ENCODE results near the gene BAZ2A. TPM values are rescaled to one million over a fixed set of nuclear protein-coding genes. Genes with fewer than 3 reads are reported as not detected.
"Not testable (repeated sequence)": the region's sequence is repeated elsewhere in the genome, so short reads cannot be mapped to it uniquely, and the experiment has no call there.

Gene BAZ2A
- total RNA-seq, 1 donor from 2014 or later, result 131 TPM

GRCh38 chr12:56648023-56648422, 17.9 kb upstream of the BAZ2A start:
- H3K27ac Mint-ChIP-seq; intact Hi-C loops (cut with micrococcal nuclease); H3K27me3 Mint-ChIP-seq (ENCODE audit: low read depth); DNase-seq (ENCODE audit: low spot score); H3K9me3 Mint-ChIP-seq; H3K4me3 Mint-ChIP-seq (ENCODE audit: low read depth): not testable (repeated sequence)
- H3K36me3 Mint-ChIP-seq (ENCODE audit: low read depth), result peaks cover 38% of the 10 kb centered on the region
- peaks cover 20% of the 10 kb centered on the region for H3K4me1 Mint-ChIP-seq (ENCODE audit: low read depth)

- DNase-seq (ENCODE audit: low spot score), result peak; percentile 93
- peaks cover 49% of the 10 kb centered on the region for H3K36me3 Mint-ChIP-seq (ENCODE audit: low read depth)
- H3K4me1 Mint-ChIP-seq (ENCODE audit: low read depth), result peaks cover 29% of the 10 kb centered on the region
- peak within 1 kb of the TSS; percentile 98 for H3K4me3 Mint-ChIP-seq (ENCODE audit: low read depth)
- H3K27me3 Mint-ChIP-seq (ENCODE audit: low read depth), result no peaks in the 10 kb centered on the region
- H3K27ac Mint-ChIP-seq, result peak within 1 kb of the TSS; percentile 97
- intact Hi-C loops (cut with micrococcal nuclease), result loop anchor here (1.0 to 2.0 kb wide), 3 partner anchors 10 to 79 kb away; partner anchors contain the start of genes NACA and PTGES3
- no peaks in the 10 kb centered on the region for H3K9me3 Mint-ChIP-seq
Measured at GRCh38 chr12:56645717-56646446, 15.8 kb upstream of the BAZ2A start, which contains the start of gene ATP5F1B. ATP5F1B (minus strand) TSS chr12:56645984; CDS start chr12:56645963, 21 bp downstream.

- Mint-ChIP-seq H3K9me3 (no peaks in the 10 kb centered on the region), H3K27me3 (ENCODE audit: low read depth) (no peaks in the 10 kb centered on the region), H3K4me3 (ENCODE audit: low read depth) (peak overlapping the region; percentile 98), H3K27ac (peak overlapping the region; percentile 97), H3K4me1 (ENCODE audit: low read depth) (peaks cover 29% of the 10 kb centered on the region), H3K36me3 (ENCODE audit: low read depth) (peaks cover 54% of the 10 kb centered on the region)
- DNase-seq (ENCODE audit: low spot score), result no peak
- intact Hi-C loops (cut with micrococcal nuclease), result no loop called here
Measured at GRCh38 chr12:56645201-56645716, 15.1 kb upstream of the BAZ2A start.

- no peaks in the 10 kb centered on the region for H3K27me3 Mint-ChIP-seq (ENCODE audit: low read depth)
- H3K36me3 Mint-ChIP-seq (ENCODE audit: low read depth), result peaks cover 60% of the 10 kb centered on the region
- H3K4me1 Mint-ChIP-seq (ENCODE audit: low read depth), result peaks cover 33% of the 10 kb centered on the region
- no peaks in the 10 kb centered on the region for H3K9me3 Mint-ChIP-seq
- DNase-seq (ENCODE audit: low spot score), result no peak
- H3K4me3 Mint-ChIP-seq (ENCODE audit: low read depth), result peak overlapping the region; percentile 98
- H3K27ac Mint-ChIP-seq, result peak overlapping the region; percentile 97
- intact Hi-C loops (cut with micrococcal nuclease), result no loop called here
Measured at GRCh38 chr12:56644654-56645053, 14.5 kb upstream of the BAZ2A start.

GRCh38 chr12:56641219-56641618, 11.1 kb upstream of the BAZ2A start:
- DNase-seq (ENCODE audit: low spot score), result no peak
- Mint-ChIP-seq H3K4me1 (ENCODE audit: low read depth) (peaks cover 44% of the 10 kb centered on the region), H3K36me3 (ENCODE audit: low read depth) (peaks cover 88% of the 10 kb centered on the region), H3K4me3 (ENCODE audit: low read depth) (no peak overlapping the region), H3K27ac (no peak overlapping the region), H3K27me3 (ENCODE audit: low read depth) (no peaks in the 10 kb centered on the region), H3K9me3 (no peaks in the 10 kb centered on the region)
- intact Hi-C loops (cut with micrococcal nuclease), result no loop called here

GRCh38 chr12:56637621-56638020, 7.5 kb upstream of the BAZ2A start:
- H3K9me3 Mint-ChIP-seq, result no peaks in the 10 kb centered on the region
- no peak for DNase-seq (ENCODE audit: low spot score)
- no peak overlapping the region for H3K4me3 Mint-ChIP-seq (ENCODE audit: low read depth)
- H3K27ac Mint-ChIP-seq, result peak overlapping the region; percentile 93
- intact Hi-C loops (cut with micrococcal nuclease), result loop anchor here (2.0 to 10.0 kb wide), 5 partner anchors 87 to 900 kb away; partner anchors contain the start of genes ESYT1, NAB2, NACA and PYM1
- H3K4me1 Mint-ChIP-seq (ENCODE audit: low read depth), result peaks cover 47% of the 10 kb centered on the region
- H3K27me3 Mint-ChIP-seq (ENCODE audit: low read depth), result no peaks in the 10 kb centered on the region
- peaks cover 52% of the 10 kb centered on the region for H3K36me3 Mint-ChIP-seq (ENCODE audit: low read depth)

GRCh38 chr12:56636675-56637540, 6.8 kb upstream of the BAZ2A start:
- peaks cover 47% of the 10 kb centered on the region for H3K4me1 Mint-ChIP-seq (ENCODE audit: low read depth)
- H3K27me3 Mint-ChIP-seq (ENCODE audit: low read depth), result no peaks in the 10 kb centered on the region
- intact Hi-C loops (cut with micrococcal nuclease), result loop anchor here (1.0 to 10.0 kb wide), 7 partner anchors 9 to 900 kb away; partner anchors contain the start of genes ESYT1, NAB2, NACA and PTGES3
- no peaks in the 10 kb centered on the region for H3K9me3 Mint-ChIP-seq
- H3K27ac Mint-ChIP-seq, result peak overlapping the region; percentile 93
- peak overlapping the region; percentile 97 for H3K4me3 Mint-ChIP-seq (ENCODE audit: low read depth)
- peaks cover 45% of the 10 kb centered on the region for H3K36me3 Mint-ChIP-seq (ENCODE audit: low read depth)
- DNase-seq (ENCODE audit: low spot score), result peak; percentile 87

- peak overlapping the region; percentile 93 for H3K27ac Mint-ChIP-seq
- intact Hi-C loops (cut with micrococcal nuclease), result loop anchor here (1.0 to 10.0 kb wide), 7 partner anchors 10 to 899 kb away; partner anchors contain the start of genes ESYT1, NAB2, NACA and PTGES3
- H3K9me3 Mint-ChIP-seq, result no peaks in the 10 kb centered on the region
- peaks cover 39% of the 10 kb centered on the region for H3K36me3 Mint-ChIP-seq (ENCODE audit: low read depth)
- peaks cover 54% of the 10 kb centered on the region for H3K4me1 Mint-ChIP-seq (ENCODE audit: low read depth)
- H3K4me3 Mint-ChIP-seq (ENCODE audit: low read depth), result peak overlapping the region; percentile 97
- DNase-seq (ENCODE audit: low spot score), result peak; percentile 71
- no peaks in the 10 kb centered on the region for H3K27me3 Mint-ChIP-seq (ENCODE audit: low read depth)
Measured at GRCh38 chr12:56635806-56636674, 5.9 kb upstream of the BAZ2A start.

GRCh38 chr12:56634837-56635791, 5.0 kb upstream of the BAZ2A start:
- DNase-seq (ENCODE audit: low spot score), result peak; percentile 65
- Mint-ChIP-seq H3K27me3 (ENCODE audit: low read depth) (no peaks in the 10 kb centered on the region), H3K36me3 (ENCODE audit: low read depth) (peaks cover 33% of the 10 kb centered on the region), H3K9me3 (no peaks in the 10 kb centered on the region), H3K27ac (peak overlapping the region; percentile 93), H3K4me1 (ENCODE audit: low read depth) (peaks cover 62% of the 10 kb centered on the region), H3K4me3 (ENCODE audit: low read depth) (peak overlapping the region; percentile 97)
- intact Hi-C loops (cut with micrococcal nuclease), result loop anchor here (5.0 to 10.0 kb wide), 5 partner anchors 452 to 898 kb away; partner anchors contain the start of genes ESYT1, NAB2, PYM1 and RPL41

GRCh38 chr12:56634242-56634836, 4.2 kb upstream of the BAZ2A start:
- no peak for DNase-seq (ENCODE audit: low spot score)
- peaks cover 28% of the 10 kb centered on the region for H3K36me3 Mint-ChIP-seq (ENCODE audit: low read depth)

More at GRCh38 chr12:56634242-56634836, 4.2 kb upstream of the BAZ2A start:
- no peaks in the 10 kb centered on the region for H3K27me3 Mint-ChIP-seq (ENCODE audit: low read depth)
- H3K9me3 Mint-ChIP-seq, result no peaks in the 10 kb centered on the region
- intact Hi-C loops (cut with micrococcal nuclease), result loop anchor here (5.0 to 10.0 kb wide), 2 partner anchors 517 to 710 kb away; partner anchors contain the start of genes PYM1, RPL41 and ZC3H10
- peak overlapping the region; percentile 97 for H3K4me3 Mint-ChIP-seq (ENCODE audit: low read depth)
- H3K27ac Mint-ChIP-seq, result peak overlapping the region; percentile 83
- H3K4me1 Mint-ChIP-seq (ENCODE audit: low read depth), result peaks cover 59% of the 10 kb centered on the region
